Liver (tissue), 3 donors: Measurements from ENCODE around the gene IL1RAPL1.

Experiments used
- ATF3 ChIP-seq: IDR thresholded peaks from 2 replicates; pipeline ENCODE4 v1.6.1; 2016; ENCODE audit warnings: antibody characterized with exemption
- CTCF ChIP-seq: fragments of 150-350 bp; IDR thresholded peaks from 2 replicates; pipeline ENCODE4 v1.5.1; 2017; ENCODE audit warnings: improper control_type of control experiment, low read depth, low read length; ENCODE audit not compliant: missing input control
- EGR1 ChIP-seq, 2 donors: IDR thresholded peaks; 2 replicates each; pipeline ENCODE4 v1.6.1; 2016 to 2018; ENCODE audit warnings: antibody characterized with exemption in 2 of 2, low read depth in 2 of 2
- JUND ChIP-seq, 2 donors: IDR thresholded peaks; 2 replicates each; pipeline ENCODE4 v1.6.1; 2016; ENCODE audit warnings: antibody characterized with exemption in 2 of 2
- RAD21 ChIP-seq, 2 donors: IDR thresholded peaks; 2 replicates each; pipeline ENCODE4 v1.6.1; 2016; ENCODE audit warnings: antibody characterized with exemption in 2 of 2, mild to moderate bottlenecking in 2 of 2
- RXRA ChIP-seq, 2 donors: IDR thresholded peaks; 2 replicates each; pipeline ENCODE4 v1.6.1; 2017 to 2018; ENCODE audit warnings: antibody characterized with exemption in 2 of 2, mild to moderate bottlenecking in 1 of 2
- SP1 ChIP-seq: IDR thresholded peaks from 2 replicates; pipeline ENCODE4 v1.6.1; 2018; ENCODE audit warnings: antibody characterized with exemption, mild to moderate bottlenecking
- TAF1 ChIP-seq: conservative IDR thresholded peaks from 2 replicates; pipeline ENCODE4 v1.6.1; 2016; ENCODE audit warnings: antibody characterized with exemption, mild to moderate bottlenecking
- YY1 ChIP-seq: IDR thresholded peaks from 2 replicates; pipeline ENCODE4 v1.6.1; 2016; ENCODE audit warnings: antibody characterized with exemption, mild to moderate bottlenecking
- ZBTB33 ChIP-seq: IDR thresholded peaks from 2 replicates; pipeline ENCODE4 v1.6.1; 2016; ENCODE audit warnings: antibody characterized with exemption
- donor health status: healthy.
- donor health status: healthy.

GRCh38 chrX:29148511-29148910 lies 561.3 kb downstream of the IL1RAPL1 start:
- TF ChIP-seq CTCF (no peak), ZBTB33 (no peak), SP1 (no peak), EGR1 (IDR thresholded peaks at IDR 0.05; ENCODE audit: low read depth in 2 of 2) (no peak), TAF1 (no peak), RXRA (IDR thresholded peaks at IDR 0.05) (no peak), RAD21 (IDR thresholded peaks at IDR 0.05) (no peak), JUND (IDR thresholded peaks at IDR 0.05) (no peak), YY1 (no peak), ATF3 (no peak)
